Osteocyte (in vitro differentiated cells): ENCODE results near the gene TNS3. TPM values are rescaled to one million over a fixed set of nuclear protein-coding genes. Genes with fewer than 3 reads are reported as not detected.

ENCODE experiments used
- DNase-seq: peaks from one replicate; pipeline ENCODE4 v3.0.0; 2021; ENCODE audit warnings: mixed read lengths; ENCODE audit not compliant: unreplicated experiment; ENCODE audit errors: extremely low spot score
- H3K27ac Mint-ChIP-seq: one replicate; pipeline ENCODE4 v1.8.0; 2021; ENCODE audit warnings: mild to moderate bottlenecking, mixed read lengths; ENCODE audit not compliant: unreplicated experiment
- H3K27me3 Mint-ChIP-seq: one replicate; pipeline ENCODE4 v1.8.0; 2021; ENCODE audit warnings: mixed read lengths; ENCODE audit not compliant: unreplicated experiment
- H3K36me3 Mint-ChIP-seq: one replicate; pipeline ENCODE4 v1.8.0; 2021; ENCODE audit warnings: mixed read lengths; ENCODE audit not compliant: unreplicated experiment
- H3K4me1 Mint-ChIP-seq: one replicate; pipeline ENCODE4 v1.8.0; 2021; ENCODE audit warnings: mixed read lengths; ENCODE audit not compliant: unreplicated experiment
- H3K4me3 Mint-ChIP-seq: one replicate; pipeline ENCODE4 v1.8.0; 2021; ENCODE audit warnings: mild to moderate bottlenecking, moderate library complexity, mixed read lengths; ENCODE audit not compliant: unreplicated experiment
- H3K9me3 Mint-ChIP-seq: one replicate; pipeline ENCODE4 v1.8.0; 2021; ENCODE audit warnings: mixed read lengths; ENCODE audit not compliant: unreplicated experiment
- total RNA-seq: library from RNA; stranded (reverse); gene quantifications from 2 replicates; pipeline ENCODE4 v1.2.1, GENCODE V29; 2021
- TF ChIP-seq, protein P1 (sequence below): fragments of 200-600 bp; sonication (generic); IDR thresholded peaks from 2 replicates; pipeline ENCODE4 v1.5.0; 2021; ENCODE audit warnings: antibody characterized with exemption, mild to moderate bottlenecking, moderate library complexity

Gene TNS3
- total RNA-seq, 1 donor from 2014 or later = 93.8 TPM

DNA sequence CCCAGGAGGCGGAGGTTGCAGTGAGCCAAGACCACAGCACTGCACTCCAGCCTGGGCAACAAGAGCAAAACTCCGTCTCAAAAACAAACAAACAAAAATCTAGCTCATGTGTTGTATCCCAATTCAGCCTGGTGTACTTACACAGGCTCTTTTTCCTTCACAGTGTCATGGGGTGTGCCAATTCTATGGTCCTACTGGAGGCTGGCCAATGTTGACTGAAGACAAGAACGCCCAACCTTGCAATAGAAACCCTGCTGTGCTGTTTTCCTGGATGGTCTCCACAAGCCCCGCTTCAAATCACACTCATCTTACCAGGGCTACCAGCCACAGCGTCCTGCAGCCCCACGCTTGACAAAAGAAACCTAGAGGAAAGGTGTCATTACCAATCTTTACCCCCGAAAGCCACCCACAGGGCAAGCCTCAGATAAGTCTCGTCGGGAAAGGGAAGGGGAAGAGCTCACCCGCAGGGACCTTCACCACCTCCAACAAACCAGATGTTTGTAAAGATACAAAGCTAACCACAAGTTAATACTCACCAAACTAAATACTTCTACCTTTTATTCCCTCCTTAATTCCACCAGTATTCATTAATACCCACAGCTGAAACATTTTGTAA lies 64.8 kb downstream of the TNS3 start:
- DNase-seq = no peak
- Mint-ChIP-seq H3K9me3 (no peaks in the 10 kb centered on the region), H3K4me1 (peaks cover 28% of the 10 kb centered on the region), H3K27ac (peak overlapping the region; percentile 5), H3K27me3 (no peaks in the 10 kb centered on the region), H3K4me3 (no peak overlapping the region), H3K36me3 (peaks cover 19% of the 10 kb centered on the region)
- TF ChIP-seq, protein P1, sequence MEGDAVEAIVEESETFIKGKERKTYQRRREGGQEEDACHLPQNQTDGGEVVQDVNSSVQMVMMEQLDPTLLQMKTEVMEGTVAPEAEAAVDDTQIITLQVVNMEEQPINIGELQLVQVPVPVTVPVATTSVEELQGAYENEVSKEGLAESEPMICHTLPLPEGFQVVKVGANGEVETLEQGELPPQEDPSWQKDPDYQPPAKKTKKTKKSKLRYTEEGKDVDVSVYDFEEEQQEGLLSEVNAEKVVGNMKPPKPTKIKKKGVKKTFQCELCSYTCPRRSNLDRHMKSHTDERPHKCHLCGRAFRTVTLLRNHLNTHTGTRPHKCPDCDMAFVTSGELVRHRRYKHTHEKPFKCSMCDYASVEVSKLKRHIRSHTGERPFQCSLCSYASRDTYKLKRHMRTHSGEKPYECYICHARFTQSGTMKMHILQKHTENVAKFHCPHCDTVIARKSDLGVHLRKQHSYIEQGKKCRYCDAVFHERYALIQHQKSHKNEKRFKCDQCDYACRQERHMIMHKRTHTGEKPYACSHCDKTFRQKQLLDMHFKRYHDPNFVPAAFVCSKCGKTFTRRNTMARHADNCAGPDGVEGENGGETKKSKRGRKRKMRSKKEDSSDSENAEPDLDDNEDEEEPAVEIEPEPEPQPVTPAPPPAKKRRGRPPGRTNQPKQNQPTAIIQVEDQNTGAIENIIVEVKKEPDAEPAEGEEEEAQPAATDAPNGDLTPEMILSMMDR = no peak

- peaks cover 32% of the 10 kb centered on the region for H3K4me1 Mint-ChIP-seq
- TF ChIP-seq, protein P1 = no peak
- H3K9me3 Mint-ChIP-seq = no peaks in the 10 kb centered on the region
- no peak overlapping the region for H3K4me3 Mint-ChIP-seq
- no peak for DNase-seq
- no peak overlapping the region for H3K27ac Mint-ChIP-seq
- no peaks in the 10 kb centered on the region for H3K27me3 Mint-ChIP-seq
- H3K36me3 Mint-ChIP-seq = peaks cover 16% of the 10 kb centered on the region
Measured at GRCh38 chr7:47516386-47516785, 65.5 kb downstream of the TNS3 start.

DNA sequence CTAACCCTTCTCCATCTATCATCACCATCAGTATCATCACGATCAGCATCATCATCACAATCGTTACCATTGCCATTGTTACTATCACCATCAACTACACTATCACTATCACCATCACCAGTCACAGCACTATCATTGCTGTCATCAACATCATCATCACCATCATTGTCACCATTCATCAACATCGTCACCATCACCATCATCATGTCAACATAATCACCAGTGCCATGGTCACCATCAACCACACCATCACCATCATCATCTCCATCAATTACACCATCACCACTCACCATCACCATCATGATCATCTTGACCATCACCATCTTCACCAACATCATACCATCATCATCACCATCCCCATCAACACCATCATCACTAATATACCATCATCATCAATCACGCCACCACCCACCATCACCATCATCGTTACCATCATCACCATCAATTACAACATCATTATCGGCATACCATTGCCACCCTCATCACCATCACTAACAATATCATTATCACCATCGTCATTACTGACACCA lies 66.5 kb downstream of the TNS3 start:
- Mint-ChIP-seq H3K36me3 (peaks cover 9% of the 10 kb centered on the region), H3K27me3 (no peaks in the 10 kb centered on the region), H3K9me3 (no peaks in the 10 kb centered on the region), H3K4me1 (peaks cover 28% of the 10 kb centered on the region), H3K27ac (no peak overlapping the region), H3K4me3 (no peak overlapping the region)
- TF ChIP-seq, protein P1 = no peak
- DNase-seq = no peak

DNA sequence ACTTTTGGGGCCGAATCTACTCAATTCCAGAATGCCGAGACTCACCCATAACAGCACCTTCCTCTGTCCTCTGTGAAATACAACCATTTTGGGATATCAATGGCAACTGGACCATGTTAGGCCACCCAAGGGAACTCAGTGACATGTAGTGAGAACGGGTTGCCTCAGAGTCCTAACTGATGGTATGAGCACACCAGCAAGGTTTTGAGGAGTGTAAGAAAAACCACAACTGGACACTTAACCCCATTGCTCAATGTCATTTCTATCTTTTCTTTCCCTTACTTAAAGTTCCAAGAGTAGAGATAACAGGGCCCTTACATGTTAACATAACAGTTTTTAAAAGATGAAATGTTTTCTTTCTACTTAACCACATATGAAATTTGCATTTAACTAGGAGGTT lies 67.1 kb downstream of the TNS3 start:
- H3K9me3 Mint-ChIP-seq = no peaks in the 10 kb centered on the region
- H3K36me3 Mint-ChIP-seq = peaks cover 8% of the 10 kb centered on the region
- H3K27me3 Mint-ChIP-seq = no peaks in the 10 kb centered on the region
- H3K4me1 Mint-ChIP-seq = peaks cover 26% of the 10 kb centered on the region
- H3K4me3 Mint-ChIP-seq = no peak overlapping the region
- TF ChIP-seq, protein P1 = no peak
- H3K27ac Mint-ChIP-seq = no peak overlapping the region
- no peak for DNase-seq

GRCh38 chr7:47514367-47514766 lies 67.5 kb downstream of the TNS3 start:
- Mint-ChIP-seq H3K4me3 (no peak overlapping the region), H3K4me1 (peaks cover 25% of the 10 kb centered on the region), H3K9me3 (no peaks in the 10 kb centered on the region), H3K36me3 (peaks cover 8% of the 10 kb centered on the region), H3K27ac (no peak overlapping the region), H3K27me3 (no peaks in the 10 kb centered on the region)
- TF ChIP-seq, protein P1 = no peak
- no peak for DNase-seq
